DMS114 treated with DMSO at 0.1 percent for 48 hours (cell line): Measurements from ENCODE around the gene MAGI1.
"Not testable (repeated sequence)": the region's sequence is repeated elsewhere in the genome, so short reads cannot be mapped to it uniquely, and the experiment has no call there.

Source experiments
- DNase-seq: peaks from one replicate; lab custom pipeline; 2025; ENCODE audit not compliant: unreplicated experiment; lab: John Stamatoyannopoulos, UW

Gene MAGI1

GRCh38 chr3:66038726-66039589 lies at the start of gene MAGI1:
MAGI1 (minus strand) TSS chr3:66038918; CDS start chr3:66038308, 610 bp downstream.
- DNase-seq = peak; percentile 78

GRCh38 chr3:66083784-66084213 lies 45.1 kb upstream of the MAGI1 start:
- DNase-seq = no peak

- DNase-seq = no peak
These were observed 44.5 kb upstream of the MAGI1 start for GRCh38 chr3:66083096-66083678.

GRCh38 chr3:66082679-66083078 lies 44.0 kb upstream of the MAGI1 start:
- DNase-seq = no peak

GRCh38 chr3:66080167-66080566 lies 41.4 kb upstream of the MAGI1 start:
- no peak for DNase-seq

- no peak for DNase-seq
These were observed 39.3 kb upstream of the MAGI1 start for GRCh38 chr3:66077973-66078372.

GRCh38 chr3:66076861-66077470 lies 38.2 kb upstream of the MAGI1 start:
- DNase-seq = peak; percentile 84

- no peak for DNase-seq
These were observed 36.6 kb upstream of the MAGI1 start for GRCh38 chr3:66075281-66075680.

GRCh38 chr3:66073464-66074141 lies 34.9 kb upstream of the MAGI1 start:
- DNase-seq = no peak

- no peak for DNase-seq
These were observed 29.5 kb upstream of the MAGI1 start for GRCh38 chr3:66068255-66068654.

GRCh38 chr3:66066963-66067617 lies 28.4 kb upstream of the MAGI1 start:
- peak; percentile 39 for DNase-seq

GRCh38 chr3:66055289-66055688 lies 16.6 kb upstream of the MAGI1 start:
- DNase-seq = no peak

GRCh38 chr3:66053550-66054094 lies 14.9 kb upstream of the MAGI1 start:
- DNase-seq = no peak

- no peak for DNase-seq
These were observed 14.2 kb upstream of the MAGI1 start for GRCh38 chr3:66052721-66053549.

- DNase-seq = no peak
These were observed 12.1 kb upstream of the MAGI1 start for GRCh38 chr3:66050821-66051220.

- no peak for DNase-seq
These were observed 9.3 kb upstream of the MAGI1 start for GRCh38 chr3:66048051-66048395.

- DNase-seq = peak; percentile 82
These were observed 8.8 kb upstream of the MAGI1 start for GRCh38 chr3:66047311-66048050.

GRCh38 chr3:66046321-66046720 lies 7.6 kb upstream of the MAGI1 start:
- DNase-seq = not testable (repeated sequence)

GRCh38 chr3:66041828-66042227 lies 3.1 kb upstream of the MAGI1 start:
- DNase-seq = no peak
